Neural crest cell (in vitro differentiated cells): ENCODE measurements around the gene SPNS3. TPM values are rescaled to one million over a fixed set of nuclear protein-coding genes. Genes with fewer than 3 reads are reported as not detected.

ENCODE experiments used
- DNase-seq: peaks from one replicate; pipeline ENCODE4 v3.0.0; 2021; ENCODE audit warnings: low read depth, mixed read lengths, low spot score
- H3K27ac Mint-ChIP-seq: one replicate; pipeline ENCODE4 v1.8.0; 2021; ENCODE audit warnings: mild to moderate bottlenecking, mixed read lengths; ENCODE audit not compliant: unreplicated experiment
- H3K27me3 Mint-ChIP-seq: 2 replicates; pipeline ENCODE4 v1.8.0; 2021; ENCODE audit warnings: low read depth, mild to moderate bottlenecking, mixed read lengths
- H3K36me3 Mint-ChIP-seq: 2 replicates; pipeline ENCODE4 v1.8.0; 2021; ENCODE audit warnings: low read depth, mild to moderate bottlenecking, mixed read lengths
- H3K4me1 Mint-ChIP-seq: 2 replicates; pipeline ENCODE4 v1.8.0; 2021; ENCODE audit warnings: mixed read lengths
- H3K4me3 Mint-ChIP-seq: one replicate; pipeline ENCODE4 v1.8.0; 2021; ENCODE audit warnings: mild to moderate bottlenecking, mixed read lengths
- H3K9me3 Mint-ChIP-seq: 2 replicates; pipeline ENCODE4 v1.8.0; 2021; ENCODE audit warnings: mixed read lengths
- total RNA-seq: library from RNA; stranded (reverse); gene quantifications from 2 replicates; pipeline ENCODE4 v1.2.1, GENCODE V29; 2021
- TF ChIP-seq, protein P1 (sequence below): fragments of 200-600 bp; sonication (generic); conservative IDR thresholded peaks from 2 replicates; pipeline ENCODE4 v1.5.0; 2021; ENCODE audit warnings: antibody characterized with exemption, mild to moderate bottlenecking

SPNS3 gene
- total RNA-seq, 1 donor from 2014 or later: not detected

GRCh38 chr17:4426499-4427208, 7.1 kb upstream of the SPNS3 start:
- TF ChIP-seq, protein P1, sequence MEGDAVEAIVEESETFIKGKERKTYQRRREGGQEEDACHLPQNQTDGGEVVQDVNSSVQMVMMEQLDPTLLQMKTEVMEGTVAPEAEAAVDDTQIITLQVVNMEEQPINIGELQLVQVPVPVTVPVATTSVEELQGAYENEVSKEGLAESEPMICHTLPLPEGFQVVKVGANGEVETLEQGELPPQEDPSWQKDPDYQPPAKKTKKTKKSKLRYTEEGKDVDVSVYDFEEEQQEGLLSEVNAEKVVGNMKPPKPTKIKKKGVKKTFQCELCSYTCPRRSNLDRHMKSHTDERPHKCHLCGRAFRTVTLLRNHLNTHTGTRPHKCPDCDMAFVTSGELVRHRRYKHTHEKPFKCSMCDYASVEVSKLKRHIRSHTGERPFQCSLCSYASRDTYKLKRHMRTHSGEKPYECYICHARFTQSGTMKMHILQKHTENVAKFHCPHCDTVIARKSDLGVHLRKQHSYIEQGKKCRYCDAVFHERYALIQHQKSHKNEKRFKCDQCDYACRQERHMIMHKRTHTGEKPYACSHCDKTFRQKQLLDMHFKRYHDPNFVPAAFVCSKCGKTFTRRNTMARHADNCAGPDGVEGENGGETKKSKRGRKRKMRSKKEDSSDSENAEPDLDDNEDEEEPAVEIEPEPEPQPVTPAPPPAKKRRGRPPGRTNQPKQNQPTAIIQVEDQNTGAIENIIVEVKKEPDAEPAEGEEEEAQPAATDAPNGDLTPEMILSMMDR: no peak
- no peaks in the 10 kb centered on the region for H3K9me3 Mint-ChIP-seq
- no peak for DNase-seq
- no peak overlapping the region for H3K27ac Mint-ChIP-seq
- H3K4me1 Mint-ChIP-seq: peaks cover 4% of the 10 kb centered on the region
- H3K36me3 Mint-ChIP-seq: no peaks in the 10 kb centered on the region
- H3K4me3 Mint-ChIP-seq: no peak overlapping the region
- no peaks in the 10 kb centered on the region for H3K27me3 Mint-ChIP-seq

DNA sequence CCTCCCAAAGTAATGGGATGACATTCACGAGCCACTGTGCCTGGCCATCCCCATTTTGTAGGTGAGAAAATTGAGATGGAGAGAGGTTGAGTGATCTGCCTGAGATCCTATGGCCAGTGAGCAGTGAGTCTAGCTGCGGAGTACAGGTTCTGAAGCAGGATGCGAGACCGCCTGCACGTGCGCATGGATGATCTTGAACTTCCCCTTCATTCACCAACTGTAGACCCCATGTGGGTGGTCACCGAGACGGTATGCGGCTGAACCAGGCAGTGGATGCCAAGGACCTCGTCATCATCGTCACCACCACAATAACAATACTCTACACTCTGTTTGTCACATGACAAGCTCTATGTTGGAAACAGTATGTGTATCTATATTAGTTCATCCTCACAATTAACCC, 6.2 kb upstream of the SPNS3 start:
- Mint-ChIP-seq H3K4me1 (peaks cover 3% of the 10 kb centered on the region), H3K27me3 (no peaks in the 10 kb centered on the region), H3K9me3 (no peaks in the 10 kb centered on the region), H3K36me3 (no peaks in the 10 kb centered on the region), H3K27ac (no peak overlapping the region), H3K4me3 (no peak overlapping the region)
- TF ChIP-seq, protein P1: no peak
- DNase-seq: no peak

DNA sequence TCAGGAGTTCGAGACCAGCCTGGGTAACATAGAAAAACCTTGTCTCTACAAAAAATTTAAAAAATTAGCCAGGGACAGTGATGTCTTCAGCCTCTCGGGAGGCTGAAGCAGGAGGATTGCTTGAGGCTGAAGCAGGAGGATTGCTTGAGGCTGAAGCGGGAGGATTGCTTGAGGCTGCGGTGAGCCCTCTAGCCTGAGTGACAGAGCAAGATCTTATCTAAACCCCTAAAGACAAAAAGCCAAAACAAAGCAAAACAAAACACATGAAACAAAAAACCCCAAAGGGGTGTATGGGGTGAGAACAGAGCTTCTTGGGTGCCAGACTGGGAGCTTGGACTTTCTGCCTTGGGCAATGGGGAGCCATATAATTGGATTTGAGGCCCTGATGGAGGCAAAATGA, 2.6 kb downstream of the SPNS3 start:
- H3K4me3 Mint-ChIP-seq: no peak overlapping the region
- H3K4me1 Mint-ChIP-seq: no peaks in the 10 kb centered on the region
- no peaks in the 10 kb centered on the region for H3K36me3 Mint-ChIP-seq
- H3K27ac Mint-ChIP-seq: no peak overlapping the region
- no peak for DNase-seq
- H3K9me3 Mint-ChIP-seq: no peaks in the 10 kb centered on the region
- TF ChIP-seq, protein P1: no peak
- H3K27me3 Mint-ChIP-seq: no peaks in the 10 kb centered on the region

DNA sequence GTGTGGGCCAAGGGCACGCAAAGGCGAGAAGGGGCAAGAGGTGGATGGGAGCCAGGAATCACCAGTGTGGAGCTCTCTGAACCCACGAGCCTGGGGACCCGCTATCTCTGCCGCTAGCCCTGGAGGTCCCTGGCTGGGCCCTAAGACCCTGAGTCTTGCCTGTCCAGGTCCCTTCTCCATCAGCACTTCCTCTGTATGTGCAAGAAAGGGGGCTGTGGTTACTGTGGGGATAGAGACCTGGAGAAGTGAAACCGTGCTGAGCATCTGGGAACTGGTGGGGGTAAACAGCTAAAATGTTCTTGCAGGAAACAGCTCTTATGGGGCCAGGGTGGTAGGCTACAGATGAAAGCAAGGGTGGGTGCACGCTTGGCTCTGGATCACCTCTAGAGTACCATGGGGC, 3.1 kb downstream of the SPNS3 start:
- Mint-ChIP-seq H3K9me3 (no peaks in the 10 kb centered on the region), H3K36me3 (no peaks in the 10 kb centered on the region), H3K27me3 (no peaks in the 10 kb centered on the region), H3K27ac (no peak overlapping the region), H3K4me3 (no peak overlapping the region), H3K4me1 (no peaks in the 10 kb centered on the region)
- TF ChIP-seq, protein P1: no peak
- DNase-seq: no peak

DNA sequence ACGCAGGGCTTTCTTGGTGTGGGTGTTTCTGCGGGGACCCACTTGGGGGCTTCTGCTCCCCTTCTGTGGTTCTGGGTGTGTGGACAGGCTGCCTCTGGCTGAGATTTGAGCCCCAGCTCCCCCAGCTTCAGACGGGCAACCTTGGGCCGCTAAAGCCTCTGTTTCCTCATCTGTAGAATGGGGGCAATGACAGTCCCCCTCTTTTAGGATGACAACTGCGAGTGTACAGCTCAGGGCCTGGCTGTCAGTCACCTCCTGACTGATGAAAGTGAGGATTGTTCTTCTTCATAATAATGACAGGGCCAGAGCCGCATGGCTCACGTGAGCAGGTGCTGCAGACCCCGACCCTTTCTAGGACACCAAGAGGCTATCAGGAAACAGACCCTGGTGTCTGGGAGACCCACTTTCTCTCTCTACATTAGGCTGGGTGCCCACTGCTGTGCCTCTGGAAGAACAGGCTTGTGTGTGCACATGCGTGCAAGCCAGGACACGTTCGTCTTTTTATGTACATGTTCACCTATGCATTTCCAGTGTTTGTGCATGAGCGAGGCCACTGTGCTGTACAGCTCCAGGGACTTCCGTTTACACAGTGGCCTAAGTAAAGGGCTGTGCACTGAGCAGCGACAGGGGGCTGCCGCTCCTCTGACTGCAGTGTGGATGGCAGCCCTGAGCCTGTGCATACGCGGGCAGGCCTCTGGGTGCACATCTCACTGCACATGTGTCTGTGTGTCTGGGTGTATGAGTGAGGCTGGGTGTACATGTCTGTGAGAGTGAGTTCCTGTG, 4.6 kb downstream of the SPNS3 start:
- H3K9me3 Mint-ChIP-seq: no peaks in the 10 kb centered on the region
- H3K4me3 Mint-ChIP-seq: no peak overlapping the region
- no peak overlapping the region for H3K27ac Mint-ChIP-seq
- H3K4me1 Mint-ChIP-seq: no peaks in the 10 kb centered on the region
- DNase-seq: no peak
- TF ChIP-seq, protein P1: no peak
- no peaks in the 10 kb centered on the region for H3K27me3 Mint-ChIP-seq
- H3K36me3 Mint-ChIP-seq: no peaks in the 10 kb centered on the region
